OCI-LY7 (cell line): ENCODE results near the gene NAV2.

ENCODE experiments used
- CTCF ChIP-seq: fragments of 200-600 bp; sonication (generic); conservative IDR thresholded peaks from 2 replicates; pipeline ENCODE4 v1.5.1; 2014; ENCODE audit warnings: mild to moderate bottlenecking, antibody characterized with exemption, low read length, moderate library complexity, mixed read lengths
- EZH2phosphoT487 ChIP-seq: fragments of 200-600 bp; sonication (generic); IDR thresholded peaks from 2 replicates; pipeline ENCODE4 v1.6.1; 2018; ENCODE audit warnings: low read depth, borderline replicate concordance, mild to moderate bottlenecking, mixed run types, antibody characterized with exemption, low read length, moderate library complexity, mixed read lengths

GRCh38 chr11:20125927-20126326 lies 413.3 kb downstream of the NAV2 start:
- TF ChIP-seq CTCF (no peak), EZH2phosphoT487 (no peak)
